HCEC 1CT (cell line): Measurements from ENCODE around the gene MARCHF3.
"Not testable (repeated sequence)": the region's sequence is repeated elsewhere in the genome, so short reads cannot be mapped to it uniquely, and the experiment has no call there.

Source experiments
- DNase-seq: peaks from one replicate; pipeline ENCODE4 v3.0.0-alpha.2; 2017

MARCHF3 gene

DNA sequence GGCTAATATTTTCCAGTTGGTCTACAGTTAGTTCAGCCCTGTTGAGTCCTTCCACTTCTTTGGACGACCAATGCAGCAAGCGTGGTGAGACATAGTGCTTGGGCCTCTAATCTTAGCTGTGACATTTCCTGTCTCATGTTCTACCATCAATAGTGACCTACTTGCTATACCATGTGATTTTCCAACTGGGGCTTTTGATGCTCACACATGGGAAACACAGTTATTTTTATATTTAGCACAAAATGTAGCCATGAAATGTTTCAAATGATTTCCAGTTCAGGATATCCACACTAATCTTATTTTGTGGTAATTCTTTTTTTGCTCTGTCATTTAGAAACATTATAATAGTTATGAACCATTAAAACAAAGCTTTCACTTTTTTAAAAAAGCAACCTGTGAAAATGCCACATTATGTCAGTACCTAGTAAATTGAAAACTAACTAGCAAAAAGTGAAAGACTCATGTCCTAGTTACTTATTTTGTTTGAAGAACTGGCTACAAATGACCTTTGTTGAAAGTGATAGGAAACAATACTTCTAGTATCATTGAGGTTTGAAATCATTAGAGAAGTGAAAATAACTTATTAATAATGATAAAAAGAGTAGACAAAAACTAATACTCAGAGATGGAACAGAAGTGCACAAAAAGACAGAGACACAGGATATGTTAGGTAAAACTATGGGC lies 18.3 kb downstream of the MARCHF3 start:
- no peak for DNase-seq

DNA sequence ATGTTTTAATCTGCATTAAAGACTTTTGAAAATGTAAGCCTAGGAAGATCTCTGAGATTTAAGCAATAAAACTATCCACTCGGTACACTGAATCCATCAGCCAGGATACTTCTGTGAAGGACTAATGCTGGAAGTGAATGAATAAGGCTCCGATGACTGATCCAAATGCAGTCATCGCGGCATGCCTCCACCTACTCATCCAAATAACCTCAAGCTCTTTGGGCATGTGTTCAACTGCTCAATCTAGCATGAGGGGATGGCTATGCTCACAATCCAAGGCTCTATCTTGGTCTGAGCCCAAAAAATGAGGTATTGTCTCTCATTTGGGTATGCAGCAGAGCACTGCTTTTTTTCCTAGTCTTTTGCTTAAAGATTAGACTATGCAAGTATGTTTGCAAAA lies 19.2 kb downstream of the MARCHF3 start:
- peak; percentile 86 for DNase-seq

DNA sequence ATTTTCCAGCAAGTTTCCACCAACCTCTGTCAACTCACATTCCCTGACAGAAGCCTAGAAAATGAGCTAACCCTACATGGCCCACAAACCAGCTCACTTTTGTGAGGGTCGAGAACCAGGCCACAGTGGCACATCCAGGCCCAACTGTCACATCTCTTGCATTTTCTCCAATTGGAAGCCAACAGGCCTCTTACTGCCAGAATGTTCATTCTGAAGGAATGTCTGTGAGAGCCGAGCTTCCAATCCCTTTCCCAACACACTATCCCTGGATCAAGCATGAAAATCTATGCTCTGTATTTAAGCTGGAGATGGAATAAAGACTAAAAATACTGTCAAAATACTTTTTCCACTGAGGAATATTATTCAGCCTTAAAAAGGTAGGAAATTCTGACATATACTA lies 20.0 kb downstream of the MARCHF3 start:
- no peak for DNase-seq

DNA sequence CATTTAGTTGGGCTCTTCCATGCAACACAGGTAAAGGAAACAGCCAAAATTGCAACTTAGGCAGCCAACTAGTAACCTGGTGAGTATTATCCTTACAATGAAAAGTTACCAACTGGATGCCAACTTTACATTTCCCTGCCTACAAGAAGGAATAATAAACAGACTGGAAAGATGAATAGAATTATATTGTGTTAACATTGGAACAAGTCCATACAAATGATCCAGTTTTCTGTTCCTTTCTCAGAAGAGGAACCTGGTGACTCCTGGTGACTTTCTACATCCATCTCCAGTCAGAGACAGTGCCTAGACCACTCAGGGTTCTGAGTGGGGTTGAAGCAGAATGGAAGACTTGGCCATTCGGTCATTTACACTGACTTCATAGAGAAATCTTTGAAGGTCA lies 20.6 kb downstream of the MARCHF3 start:
- no peak for DNase-seq

DNA sequence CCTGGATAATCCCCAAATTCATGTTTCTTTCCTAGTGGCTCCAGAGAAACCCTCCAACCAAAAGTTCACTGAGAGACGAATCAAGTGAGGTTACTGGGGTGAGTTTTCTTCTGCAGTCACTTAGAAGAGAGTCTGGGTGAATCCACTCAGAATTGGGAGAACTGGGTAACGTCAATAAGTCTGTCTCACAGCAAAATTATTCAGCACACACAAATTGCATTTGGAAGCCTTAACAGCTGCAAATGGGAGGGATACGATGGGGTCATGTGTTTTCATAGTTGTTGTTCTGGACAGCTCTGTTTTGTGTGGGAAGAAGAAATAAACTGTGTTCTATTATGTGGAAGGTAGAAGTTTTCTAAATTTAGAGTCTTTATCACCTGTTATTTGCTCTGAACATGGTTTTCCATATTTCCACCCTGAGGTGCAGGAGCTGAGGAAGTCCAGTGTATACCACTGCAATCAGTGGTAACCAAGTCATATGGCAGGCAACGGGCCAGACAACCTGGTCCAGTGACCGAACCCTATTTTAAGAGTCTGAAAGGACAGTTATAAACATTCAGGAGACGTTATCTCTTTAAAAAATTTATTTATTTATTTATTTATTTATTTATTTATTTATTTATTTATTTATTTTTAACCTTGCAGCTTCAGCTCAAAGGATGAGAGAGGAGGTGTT lies 21.9 kb downstream of the MARCHF3 start:
- DNase-seq = no peak

DNA sequence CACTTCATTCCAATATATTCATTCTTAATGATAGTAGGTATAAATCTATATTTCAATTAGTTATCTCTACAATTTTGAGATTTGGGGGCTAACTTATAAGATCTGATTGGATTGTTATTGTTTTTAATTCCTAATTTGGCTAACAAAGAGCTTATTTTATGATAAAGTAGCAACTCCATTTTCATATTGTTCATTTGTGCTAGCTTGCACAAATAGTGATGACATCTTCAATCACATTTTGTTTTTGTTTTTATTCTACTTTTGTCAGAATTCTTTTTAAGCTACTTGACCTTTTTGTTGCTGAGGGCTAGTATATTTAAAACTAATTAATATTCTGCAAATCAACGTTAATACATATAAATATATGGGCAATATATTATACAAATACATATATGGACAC lies 22.8 kb downstream of the MARCHF3 start:
- DNase-seq = no peak

DNA sequence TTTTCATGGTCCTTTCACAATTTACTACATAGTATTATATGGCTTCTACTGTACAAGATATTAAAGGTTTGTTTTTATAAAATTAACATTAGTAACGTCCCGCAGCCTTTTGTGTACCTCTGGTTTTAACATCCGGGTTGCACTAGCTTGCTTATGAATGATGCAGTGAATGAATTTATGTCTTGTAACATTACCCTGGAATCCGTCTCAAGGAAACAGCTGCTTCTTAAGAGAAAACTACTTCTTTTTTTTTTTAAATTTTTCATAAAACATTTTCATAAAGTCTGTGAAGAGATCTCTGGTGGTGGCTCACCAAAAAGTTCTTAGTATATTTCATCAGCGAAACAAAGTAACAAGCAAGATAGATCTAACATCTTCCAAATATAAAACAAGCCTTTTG lies 23.6 kb downstream of the MARCHF3 start:
- peak; percentile 56 for DNase-seq

DNA sequence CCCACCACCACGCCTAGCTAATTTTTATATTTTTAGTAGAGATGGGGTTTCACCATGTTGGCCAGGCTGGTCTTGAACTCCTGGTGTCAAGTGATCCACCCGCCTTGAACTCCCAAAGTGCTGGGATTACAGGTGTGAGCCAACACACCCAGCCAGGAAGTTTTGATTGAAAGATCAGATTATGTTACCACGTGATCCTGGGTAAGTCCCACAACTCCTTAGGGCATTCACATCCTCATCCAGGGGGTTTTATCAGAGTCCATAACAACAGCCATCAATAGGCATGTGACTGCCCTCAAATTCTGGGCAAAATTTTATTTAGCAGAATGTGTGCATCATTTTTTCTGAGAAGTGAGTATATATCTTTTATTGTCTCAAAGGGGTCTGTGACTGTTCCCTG lies 25.1 kb downstream of the MARCHF3 start:
- DNase-seq = not testable (repeated sequence)

DNA sequence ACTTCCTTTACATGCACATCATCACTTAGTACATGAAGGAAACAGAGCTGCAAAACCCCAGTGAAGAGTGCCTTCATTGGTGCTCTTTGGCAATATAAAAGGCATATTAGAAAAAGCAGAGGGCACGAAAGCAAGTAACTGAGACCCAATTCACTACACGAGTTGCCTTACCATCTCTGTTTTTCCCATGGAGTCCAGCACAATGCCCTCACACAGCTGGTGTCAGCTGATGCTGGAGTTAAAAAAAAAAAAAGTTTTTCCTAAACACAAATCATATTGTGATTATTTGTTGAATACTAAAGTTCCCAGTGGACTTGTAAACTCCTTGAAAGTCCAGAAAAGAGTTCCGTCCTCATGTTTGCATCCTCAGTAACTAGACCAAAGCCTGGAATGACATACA lies 25.6 kb downstream of the MARCHF3 start:
- no peak for DNase-seq

DNA sequence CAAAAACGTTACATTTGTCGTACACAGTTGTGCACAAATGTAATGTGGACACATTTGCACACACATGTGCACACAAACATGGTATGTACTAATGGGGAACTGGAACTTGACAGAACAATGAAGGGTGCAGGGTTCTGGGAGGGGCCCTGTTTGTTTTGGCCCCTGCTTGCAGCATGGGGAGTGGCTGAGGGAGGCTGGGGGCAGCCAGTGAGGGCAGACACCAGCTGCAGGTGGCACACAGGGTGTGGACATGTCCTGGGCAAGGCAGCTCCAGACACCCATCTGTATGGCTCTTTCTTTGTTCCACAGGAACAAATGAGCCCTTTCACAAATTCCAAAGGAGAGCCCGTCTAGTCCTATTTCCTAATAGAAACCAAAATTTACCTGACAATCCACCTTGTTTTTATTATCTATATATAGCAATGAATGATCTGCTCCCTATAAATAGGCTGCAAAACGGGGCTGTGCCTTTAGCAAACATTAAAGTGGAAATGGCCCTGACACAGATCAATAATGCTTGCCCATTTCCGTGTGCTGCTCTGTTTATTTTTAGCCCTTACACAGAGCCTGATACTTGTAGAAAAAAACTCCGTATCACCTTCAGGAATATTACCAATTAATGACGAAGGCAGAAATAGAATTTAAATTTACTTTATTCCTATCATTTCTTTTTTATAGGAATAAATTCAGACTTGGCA lies 26.4 kb downstream of the MARCHF3 start:
- no peak for DNase-seq

DNA sequence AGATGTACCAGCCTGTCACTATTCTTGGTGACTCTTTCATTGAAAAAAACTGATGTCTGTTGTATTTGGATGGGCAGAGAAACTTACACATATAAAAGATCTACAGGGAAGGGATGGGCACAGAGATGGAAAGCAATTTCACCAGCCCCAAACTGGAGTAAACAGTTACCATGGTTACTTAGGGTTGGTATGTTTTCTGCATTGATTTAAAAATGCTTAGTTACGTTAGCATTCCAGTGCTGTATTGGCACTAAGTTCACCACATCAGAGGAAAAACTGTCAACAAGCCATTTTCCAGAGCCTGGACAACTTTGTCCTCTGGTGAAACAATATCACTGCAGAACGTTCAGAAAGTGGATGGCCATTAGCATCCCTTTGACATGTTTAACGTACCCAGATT lies 28.0 kb downstream of the MARCHF3 start:
- no peak for DNase-seq

DNA sequence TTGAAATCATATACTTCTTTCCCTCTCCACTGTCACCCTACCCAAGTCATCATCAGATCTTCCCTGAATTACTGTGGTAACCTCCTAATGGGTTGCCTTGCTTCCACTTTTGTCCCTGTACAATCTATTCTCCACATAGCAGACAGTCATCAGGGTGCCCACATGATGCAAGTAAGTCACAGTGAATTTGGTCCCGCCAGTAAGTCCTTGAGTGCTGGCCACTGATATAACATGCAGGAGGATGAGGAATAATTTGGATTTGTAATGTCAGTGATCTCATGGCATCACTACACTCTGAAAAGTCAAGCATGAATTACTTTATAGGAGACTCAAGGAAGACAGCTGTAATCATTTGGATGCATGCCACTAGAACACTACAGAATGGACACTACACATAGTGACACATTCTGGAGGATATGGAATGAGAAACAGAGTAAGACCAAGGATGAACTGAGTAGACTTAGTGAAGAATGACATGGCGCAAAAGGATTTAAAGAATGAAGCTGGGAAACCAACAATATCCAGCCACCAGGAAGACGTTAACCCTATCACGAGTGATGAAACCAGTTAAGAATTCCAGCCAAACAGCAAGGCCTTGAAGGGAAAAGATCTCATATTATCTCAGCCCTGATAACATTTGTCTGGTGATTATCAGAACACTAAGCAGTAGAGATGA lies 28.6 kb downstream of the MARCHF3 start:
- peak; percentile 97 for DNase-seq

DNA sequence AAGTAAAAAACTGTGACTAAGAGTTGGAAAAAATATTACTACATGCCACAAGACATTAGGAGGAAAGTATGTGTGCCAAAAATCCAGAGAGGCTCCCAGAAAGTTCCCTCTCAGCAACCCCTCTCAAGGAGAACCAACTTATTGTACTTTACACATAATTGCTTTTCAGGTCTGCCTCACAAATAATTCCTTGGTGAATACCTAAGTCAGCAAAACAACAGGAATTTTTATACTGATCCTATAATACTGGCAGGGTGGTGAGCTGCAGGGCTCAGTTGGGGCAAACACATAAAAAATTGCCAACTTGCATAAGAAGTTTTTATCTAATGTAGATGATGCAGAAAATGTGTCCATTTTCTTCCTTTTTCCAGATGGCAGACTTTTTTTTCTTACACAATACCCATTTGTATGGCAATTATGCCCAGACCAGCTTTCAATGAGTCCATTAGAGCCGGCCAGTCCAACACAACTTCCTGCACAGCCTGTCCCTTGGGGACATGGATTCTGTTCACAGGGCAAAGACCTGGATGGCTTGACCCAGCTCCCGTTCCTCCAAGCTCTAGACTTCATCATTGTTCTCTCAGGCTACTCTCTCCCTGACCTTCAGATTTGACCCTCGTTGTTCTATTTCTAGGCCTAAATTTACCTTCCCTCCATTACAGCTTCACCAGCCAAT lies 31.3 kb downstream of the MARCHF3 start:
- DNase-seq = no peak

DNA sequence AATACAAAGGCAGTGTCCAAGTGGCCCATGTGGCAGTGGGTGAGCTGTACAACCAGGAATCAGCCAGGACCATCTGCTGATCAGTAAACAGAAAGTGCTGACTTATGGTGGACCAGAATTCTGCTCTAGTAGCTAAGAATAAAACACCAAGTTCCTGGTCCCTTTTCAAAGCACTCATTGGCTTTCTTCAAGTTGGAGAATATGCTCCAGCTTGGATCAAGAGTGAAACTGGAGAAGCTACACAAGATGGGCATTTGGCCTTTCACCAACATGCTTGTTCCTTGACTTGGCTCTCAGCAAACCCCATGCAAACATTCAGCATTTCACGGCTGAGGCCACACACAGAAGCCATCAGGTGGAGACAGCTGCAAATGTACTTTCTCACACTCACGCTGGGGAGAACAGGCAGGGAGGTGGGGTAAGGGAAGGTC lies 32.1 kb downstream of the MARCHF3 start:
- peak; percentile 47 for DNase-seq

DNA sequence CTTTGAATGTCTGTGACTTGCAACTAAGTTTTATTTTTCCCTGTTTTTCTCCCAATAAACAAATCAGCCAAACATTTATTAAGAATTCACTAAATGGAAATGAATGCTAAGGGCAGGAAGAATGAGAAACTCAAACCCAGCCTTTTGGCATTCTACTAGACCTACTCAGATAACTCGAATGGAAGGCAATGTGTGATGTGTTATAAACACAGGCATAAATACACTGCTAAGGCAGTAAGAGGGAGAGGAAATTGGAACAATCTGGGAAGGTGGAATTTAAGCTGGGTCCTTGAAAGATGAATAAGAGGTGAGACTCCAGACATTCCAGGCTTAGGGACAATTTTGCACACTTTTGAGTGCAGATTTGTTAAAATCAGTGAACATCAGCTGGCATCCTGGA lies 34.7 kb downstream of the MARCHF3 start:
- DNase-seq = no peak

DNA sequence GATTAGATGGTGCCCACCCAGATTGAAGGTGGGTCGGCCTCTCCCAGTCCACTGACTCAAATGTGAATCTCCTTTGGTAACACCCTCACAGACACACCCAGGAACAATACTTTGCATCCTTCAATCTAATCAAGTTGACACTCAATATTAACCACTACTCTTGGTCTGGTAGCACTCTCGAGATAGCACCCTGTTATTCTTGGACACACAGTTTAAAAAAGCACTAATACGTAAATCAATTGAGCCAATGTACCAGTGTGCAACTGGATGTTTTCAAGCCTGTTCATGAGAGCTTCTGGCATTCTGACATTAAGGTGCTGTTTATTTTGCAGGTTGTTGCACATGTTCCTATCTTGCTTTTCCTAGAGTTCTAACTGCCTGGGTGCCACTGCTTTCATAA lies 35.3 kb downstream of the MARCHF3 start:
- no peak for DNase-seq

DNA sequence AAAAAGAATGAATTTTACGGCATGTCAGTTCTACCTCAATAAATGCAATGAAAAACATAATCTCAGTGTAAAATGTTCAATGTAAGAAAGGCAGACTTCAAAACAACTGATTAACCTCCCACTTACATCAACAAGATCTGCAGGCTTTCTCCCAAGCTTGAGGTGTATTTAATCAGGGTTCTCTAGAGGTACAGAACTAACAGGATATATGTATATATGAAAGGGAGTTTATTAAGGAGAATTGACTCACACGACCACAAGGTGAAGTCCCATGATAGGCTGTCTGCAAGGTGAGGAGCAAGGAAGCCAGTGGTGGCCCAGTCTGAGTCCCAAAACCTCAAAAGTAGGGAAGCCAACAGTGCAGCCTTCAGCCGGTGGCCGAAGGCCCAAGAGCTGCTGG lies 35.9 kb downstream of the MARCHF3 start:
- DNase-seq = no peak

DNA sequence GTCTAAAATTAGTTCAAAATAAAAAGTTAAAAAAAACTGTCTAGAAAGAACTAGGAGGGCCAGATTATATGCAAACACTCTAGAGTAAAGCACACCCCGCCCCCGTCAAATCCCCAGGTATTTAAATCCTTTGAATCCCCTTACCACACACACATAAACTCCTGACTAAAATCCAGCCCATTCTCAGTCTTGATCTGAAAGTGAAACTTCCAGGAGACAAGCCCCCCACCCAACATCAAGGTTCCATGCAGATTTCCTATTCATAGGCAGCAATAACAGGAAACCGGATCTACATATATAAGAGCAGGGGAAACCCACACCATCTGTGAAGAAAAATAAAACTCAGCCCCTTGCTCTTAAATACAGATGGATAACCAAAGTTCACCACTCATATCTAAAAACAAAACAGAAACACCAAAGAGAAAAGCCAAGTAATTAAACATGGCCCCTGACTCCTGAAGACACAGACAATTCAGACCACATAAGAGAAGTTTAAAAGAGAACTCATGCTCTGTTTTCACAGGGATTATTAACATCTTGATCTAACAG lies 42.3 kb downstream of the MARCHF3 start:
- no peak for DNase-seq

DNA sequence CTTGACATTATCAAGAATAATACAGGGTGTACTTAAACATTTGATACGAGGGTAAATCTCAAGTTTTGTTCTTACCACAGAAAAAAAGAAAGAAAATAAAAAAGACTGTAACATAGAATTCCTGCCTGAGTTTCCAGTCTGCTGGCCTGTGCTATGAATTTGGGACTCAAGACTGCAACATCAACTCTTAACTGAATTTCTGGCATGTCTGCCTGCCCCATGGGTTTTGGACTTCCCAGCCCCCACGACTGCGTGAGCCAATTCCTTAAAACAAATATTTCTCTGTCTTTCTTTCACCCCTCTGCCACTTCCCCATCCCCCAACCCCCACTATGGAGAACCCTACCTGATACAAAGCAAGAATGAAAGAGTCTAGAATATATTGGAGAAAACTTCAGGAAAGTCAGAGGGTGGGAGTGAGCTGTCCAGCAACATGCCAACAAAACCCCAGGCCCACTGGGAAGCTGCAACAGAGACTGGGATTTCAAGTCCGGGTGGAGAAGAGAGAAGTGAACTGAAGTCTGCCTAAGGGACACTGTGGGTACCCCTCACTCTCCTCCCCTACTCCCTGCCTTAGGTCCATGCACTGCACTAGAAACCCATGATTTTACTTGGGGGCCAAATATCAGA lies 43.0 kb downstream of the MARCHF3 start:
- no peak for DNase-seq

DNA sequence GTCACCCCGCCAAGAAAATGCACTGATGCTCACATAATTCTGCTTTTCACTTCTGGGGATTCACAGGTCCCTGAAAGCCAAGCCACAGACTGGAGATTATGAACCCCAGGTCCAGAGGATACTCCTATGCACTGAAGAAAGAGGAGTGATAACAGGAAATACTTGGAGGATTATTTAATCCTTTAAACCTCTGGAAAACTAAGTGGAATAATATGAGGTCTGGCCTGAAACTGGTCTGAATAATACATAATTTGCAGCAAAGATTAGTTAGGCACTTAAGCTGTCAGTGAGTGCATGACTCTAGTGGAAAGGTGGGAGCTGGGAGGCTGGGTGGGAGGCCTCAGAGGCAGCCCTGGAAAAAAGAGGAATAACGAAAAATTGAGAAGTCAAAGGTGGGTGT lies 45.7 kb downstream of the MARCHF3 start:
- peak; percentile 51 for DNase-seq

DNA sequence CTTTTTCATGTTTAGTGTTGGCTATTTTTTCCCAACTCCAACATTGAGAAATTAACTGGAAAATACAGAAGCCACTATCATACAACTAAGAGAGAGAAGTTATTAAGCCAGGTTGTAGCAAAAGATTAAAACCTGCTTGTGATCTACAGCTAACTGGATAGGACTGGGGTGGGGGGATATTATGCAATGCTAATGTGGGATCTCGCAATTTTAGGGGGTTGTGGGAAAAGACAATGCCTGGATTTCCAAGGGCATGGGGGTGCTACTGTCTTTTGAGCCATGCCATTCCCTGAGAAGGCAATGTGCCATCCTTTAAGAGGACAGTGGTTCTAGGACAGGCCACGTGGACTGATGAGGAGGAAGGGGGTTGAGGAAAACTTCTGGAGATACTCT lies 46.5 kb downstream of the MARCHF3 start:
- no peak for DNase-seq
